Peyer's patch (tissue), 4 donors: ENCODE data around the gene ARPP21. TPM values are rescaled to one million over a fixed set of nuclear protein-coding genes. Genes with fewer than 3 reads are reported as not detected.

ENCODE experiments used
- DNase-seq, 3 donors: peaks; one replicate each; pipeline ENCODE4 v3.0.0-alpha.2; 2017 to 2019
- H3K27ac ChIP-seq, 4 donors: fragments of 200-600 bp; sonication (generic); one replicate each; pipeline ENCODE4 v1.5.1; 2016 to 2019
- H3K27me3 ChIP-seq, 2 donors: fragments of 200-600 bp; sonication (generic); one replicate each; pipeline ENCODE4 v1.5.1; 2019
- H3K36me3 ChIP-seq, 3 donors: fragments of 200-600 bp; sonication (generic); one replicate each; pipeline ENCODE4 v1.5.1; 2016 to 2019
- H3K4me1 ChIP-seq, 4 donors: fragments of 200-600 bp; sonication (generic); one replicate each; pipeline ENCODE4 v1.5.1; 2016 to 2019
- H3K4me3 ChIP-seq, 4 donors: fragments of 200-600 bp; sonication (generic); 1 replicate in 3 of 4; 2 replicates in 1 of 4; pipeline ENCODE4 v1.5.1; 2016 to 2019; ENCODE audit warnings: mild to moderate bottlenecking in 1 of 4
- H3K9me3 ChIP-seq, 4 donors: fragments of 200-600 bp; sonication (generic); one replicate each; pipeline ENCODE4 v1.5.1; 2016 to 2019; ENCODE audit warnings: mild to moderate bottlenecking in 1 of 4
- CTCF ChIP-seq, 6 experiments: fragments of 450-650 bp in 4 of 6; fragments of 200-600 bp in 2 of 6; sonication (generic) in 1 of 6; IDR thresholded peaks; one replicate each; pipeline ENCODE4 v1.5.1; 2017 to 2019; ENCODE audit warnings: antibody characterized with exemption in 6 of 6, mild to moderate bottlenecking in 3 of 6, moderate library complexity in 1 of 6
- POLR2A ChIP-seq, 2 donors: fragments of 450-650 bp; IDR thresholded peaks; one replicate each; pipeline ENCODE4 v1.5.1; 2017; ENCODE audit warnings: antibody characterized with exemption in 2 of 2, mild to moderate bottlenecking in 2 of 2, moderate library complexity in 2 of 2
- total RNA-seq, 4 donors: library from RNA; depleted of rRNA; stranded (reverse); fragments of >200 nt; gene quantifications; one replicate each; pipeline ENCODE4 v1.1.0, GENCODE V29; 2016

ARPP21 gene
- total RNA-seq, 4 donors from 2014 or later: 0.27 TPM; not detected in 3

GRCh38 chr3:35776346-35776745, 137.0 kb downstream of the ARPP21 start:
- Histone ChIP-seq H3K4me3 (no peak overlapping the region), H3K27ac (no peak overlapping the region), H3K9me3 (no peaks in the 10 kb centered on the region), H3K4me1 (no peaks in the 10 kb centered on the region), H3K27me3 (no peaks in the 10 kb centered on the region), H3K36me3 (no peaks in the 10 kb centered on the region)
- TF ChIP-seq CTCF (IDR thresholded peaks at IDR 0.05) (no peak), POLR2A (IDR thresholded peaks at IDR 0.05) (no peak)
- no peak for DNase-seq

GRCh38 chr3:35777065-35777464, 137.7 kb downstream of the ARPP21 start:
- no peak for DNase-seq
- H3K27me3 ChIP-seq: no peaks in the 10 kb centered on the region
- H3K36me3 ChIP-seq: no peaks in the 10 kb centered on the region
- H3K4me3 ChIP-seq: no peak overlapping the region
- H3K27ac ChIP-seq: no peak overlapping the region
- no peaks in the 10 kb centered on the region for H3K9me3 ChIP-seq
- no peak for TF ChIP-seq CTCF (IDR thresholded peaks at IDR 0.05)
- no peak for TF ChIP-seq POLR2A (IDR thresholded peaks at IDR 0.05)
- H3K4me1 ChIP-seq: no peaks in the 10 kb centered on the region

- TF ChIP-seq POLR2A (IDR thresholded peaks at IDR 0.05): no peak
- no peak for TF ChIP-seq CTCF (IDR thresholded peaks at IDR 0.05)
- no peaks in the 10 kb centered on the region for H3K27me3 ChIP-seq
Observed at GRCh38 chr3:35777563-35778554, 138.5 kb downstream of the ARPP21 start.

GRCh38 chr3:35779611-35780010, 140.3 kb downstream of the ARPP21 start:
- Histone ChIP-seq H3K27ac (no peak overlapping the region), H3K4me3 (no peak overlapping the region), H3K36me3 (no peaks in the 10 kb centered on the region), H3K27me3 (no peaks in the 10 kb centered on the region), H3K9me3 (no peaks in the 10 kb centered on the region), H3K4me1 (no peaks in the 10 kb centered on the region)
- no peak for TF ChIP-seq CTCF (IDR thresholded peaks at IDR 0.05)
- no peak for TF ChIP-seq POLR2A (IDR thresholded peaks at IDR 0.05)
- no peak for DNase-seq

More at GRCh38 chr3:35777563-35778554, 138.5 kb downstream of the ARPP21 start:
- H3K4me3 ChIP-seq: no peak overlapping the region
- no peak overlapping the region for H3K27ac ChIP-seq
- no peaks in the 10 kb centered on the region for H3K9me3 ChIP-seq
- no peaks in the 10 kb centered on the region for H3K4me1 ChIP-seq
- DNase-seq: no peak
- no peaks in the 10 kb centered on the region for H3K36me3 ChIP-seq

GRCh38 chr3:35780800-35781199, 141.5 kb downstream of the ARPP21 start:
- no peak for DNase-seq
- no peak for TF ChIP-seq CTCF (IDR thresholded peaks at IDR 0.05)
- TF ChIP-seq POLR2A (IDR thresholded peaks at IDR 0.05): no peak

More at GRCh38 chr3:35780800-35781199, 141.5 kb downstream of the ARPP21 start:
- Histone ChIP-seq H3K9me3 (no peaks in the 10 kb centered on the region), H3K36me3 (no peaks in the 10 kb centered on the region), H3K4me1 (no peaks in the 10 kb centered on the region), H3K27ac (no peak overlapping the region), H3K4me3 (no peak overlapping the region), H3K27me3 (no peaks in the 10 kb centered on the region)
